GM06990 (cell line): ENCODE data around the gene MALT1.
"Not testable (repeated sequence)": the region's sequence is repeated elsewhere in the genome, so short reads cannot be mapped to it uniquely, and the experiment has no call there.

ENCODE experiments used
- DNase-seq: peaks from one replicate; pipeline ENCODE4 v3.0.0-alpha.2; 2011; ENCODE audit not compliant: insufficient read length; ENCODE audit errors: extremely low read depth
- H3K27me3 ChIP-seq: replicated peaks from 2 replicates; pipeline ENCODE4 v1.6.0; 2011; ENCODE audit warnings: low read length; ENCODE audit not compliant: control insufficient read depth, insufficient read depth
- H3K36me3 ChIP-seq: 2 replicates; pipeline ENCODE4 v1.5.1; 2011; ENCODE audit warnings: low read length; ENCODE audit not compliant: control insufficient read depth, insufficient read depth
- H3K4me3 ChIP-seq: replicated peaks from 2 replicates; pipeline ENCODE4 v1.5.1; 2011; ENCODE audit warnings: low read depth, mild to moderate bottlenecking, control low read depth, low read length
- TF ChIP-seq, protein P1 (sequence below): IDR thresholded peaks from 2 replicates; pipeline ENCODE4 v1.5.1; 2011; ENCODE audit warnings: low read length, control low read depth, mild to moderate bottlenecking, inconsistent platforms; ENCODE audit not compliant: insufficient read depth, poor library complexity, severe bottlenecking

Gene MALT1

DNA sequence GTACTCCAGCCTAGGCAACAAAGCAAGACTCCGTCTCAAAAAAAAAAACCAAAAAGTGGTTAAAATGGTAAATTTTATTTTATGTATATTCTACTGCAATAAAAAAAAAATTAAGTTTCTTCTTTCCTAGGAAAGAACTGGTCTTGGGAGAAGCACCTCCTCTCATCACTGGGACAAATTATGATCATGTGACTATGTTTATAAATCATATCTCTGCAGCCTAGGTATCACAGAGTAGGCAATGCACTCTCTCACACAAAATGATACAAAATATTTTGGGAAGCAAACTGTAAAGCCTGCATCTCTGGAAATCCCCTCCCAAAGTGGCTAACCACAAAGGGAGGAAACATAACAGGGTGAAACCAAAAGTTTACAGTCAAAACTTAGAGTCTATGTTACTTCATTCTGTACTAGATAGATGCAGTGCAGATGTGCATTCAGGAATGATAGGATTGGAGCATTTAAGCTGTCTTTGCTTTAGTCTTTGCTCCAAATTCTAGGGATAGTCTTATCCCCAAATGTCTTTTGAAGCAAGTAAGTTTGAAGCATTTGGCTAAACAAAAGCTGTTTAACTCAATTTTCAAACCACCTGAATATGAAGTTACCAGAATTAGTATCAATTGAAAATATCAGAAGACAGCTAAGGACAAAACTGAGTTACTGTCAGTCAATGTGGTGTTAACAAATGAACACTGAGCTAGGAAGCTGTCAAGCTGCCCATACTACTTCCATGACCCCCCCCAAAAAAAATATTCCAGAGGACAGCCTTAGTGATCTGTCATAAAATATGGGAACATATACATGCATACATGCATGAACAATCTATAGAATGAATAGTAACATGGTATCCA lies 21.1 kb upstream of the MALT1 start:
- no peaks in the 10 kb centered on the region for H3K27me3 ChIP-seq
- TF ChIP-seq, protein P1, sequence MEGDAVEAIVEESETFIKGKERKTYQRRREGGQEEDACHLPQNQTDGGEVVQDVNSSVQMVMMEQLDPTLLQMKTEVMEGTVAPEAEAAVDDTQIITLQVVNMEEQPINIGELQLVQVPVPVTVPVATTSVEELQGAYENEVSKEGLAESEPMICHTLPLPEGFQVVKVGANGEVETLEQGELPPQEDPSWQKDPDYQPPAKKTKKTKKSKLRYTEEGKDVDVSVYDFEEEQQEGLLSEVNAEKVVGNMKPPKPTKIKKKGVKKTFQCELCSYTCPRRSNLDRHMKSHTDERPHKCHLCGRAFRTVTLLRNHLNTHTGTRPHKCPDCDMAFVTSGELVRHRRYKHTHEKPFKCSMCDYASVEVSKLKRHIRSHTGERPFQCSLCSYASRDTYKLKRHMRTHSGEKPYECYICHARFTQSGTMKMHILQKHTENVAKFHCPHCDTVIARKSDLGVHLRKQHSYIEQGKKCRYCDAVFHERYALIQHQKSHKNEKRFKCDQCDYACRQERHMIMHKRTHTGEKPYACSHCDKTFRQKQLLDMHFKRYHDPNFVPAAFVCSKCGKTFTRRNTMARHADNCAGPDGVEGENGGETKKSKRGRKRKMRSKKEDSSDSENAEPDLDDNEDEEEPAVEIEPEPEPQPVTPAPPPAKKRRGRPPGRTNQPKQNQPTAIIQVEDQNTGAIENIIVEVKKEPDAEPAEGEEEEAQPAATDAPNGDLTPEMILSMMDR, result no peak
- DNase-seq, result peak; percentile 53
- no peak overlapping the region; the same call in 1 of the 2 replicates for H3K4me3 ChIP-seq
- no peaks in the 10 kb centered on the region for H3K36me3 ChIP-seq

DNA sequence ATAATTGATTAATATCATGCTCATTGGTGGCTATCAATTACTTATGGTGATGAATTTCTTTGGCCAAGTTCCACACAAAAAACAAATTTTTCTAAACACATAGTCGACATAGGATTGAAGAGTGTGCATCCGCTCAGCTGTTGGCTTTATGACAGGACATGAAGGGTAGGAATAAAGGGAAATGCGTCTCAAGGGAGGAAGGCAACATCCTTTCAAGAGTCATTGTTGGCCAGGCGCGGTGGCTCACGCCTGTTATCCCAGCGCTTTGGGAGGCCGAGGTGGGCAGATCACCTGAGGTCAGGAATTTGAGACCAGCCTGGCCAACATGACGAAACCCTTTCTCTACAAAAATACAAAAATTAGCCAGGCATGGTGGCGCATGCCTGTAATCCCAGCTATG lies 20.4 kb upstream of the MALT1 start:
- not testable (repeated sequence) for H3K4me3 ChIP-seq, H3K27me3 ChIP-seq, H3K36me3 ChIP-seq, DNase-seq

- peak overlapping the region; percentile 53; the same call in 1 of the 2 replicates for H3K4me3 ChIP-seq
- not testable (repeated sequence) for H3K27me3 ChIP-seq, DNase-seq, H3K36me3 ChIP-seq
Observed at GRCh38 chr18:58653144-58653722, 18.0 kb upstream of the MALT1 start.

DNA sequence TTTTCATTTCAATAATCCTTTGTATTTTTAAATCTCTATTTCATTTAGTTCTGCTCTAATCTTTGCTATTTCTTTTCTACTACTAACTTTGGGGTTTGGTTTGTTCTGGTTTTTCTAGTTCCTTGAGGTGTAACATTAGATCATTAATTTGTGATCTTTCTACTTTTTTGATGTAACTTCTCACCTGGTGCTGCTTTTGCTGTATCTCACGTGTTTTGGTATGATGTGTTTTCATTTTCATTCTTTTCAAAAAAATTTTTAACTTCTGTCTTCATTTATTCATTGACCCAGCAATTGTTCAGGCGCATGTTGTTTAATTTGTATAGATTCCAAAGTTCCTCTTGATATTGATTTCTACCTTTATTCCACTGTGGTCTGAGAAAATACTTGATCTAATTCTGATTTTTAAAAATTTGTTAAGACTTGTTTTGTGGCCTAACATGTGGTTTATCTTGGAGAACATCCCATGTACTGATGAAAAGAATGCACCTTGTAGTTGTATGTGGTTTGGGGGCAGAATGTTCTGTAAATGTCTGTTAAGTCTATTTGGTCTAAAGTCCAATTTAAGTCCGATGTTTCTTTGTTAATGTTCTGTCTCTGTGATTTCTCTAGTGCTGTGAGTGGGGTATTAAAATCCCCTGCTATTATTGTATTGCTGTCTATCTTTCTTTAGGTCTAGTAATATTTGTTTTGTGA lies 17.3 kb upstream of the MALT1 start:
- Histone ChIP-seq H3K36me3 (no peaks in the 10 kb centered on the region), H3K27me3 (no peaks in the 10 kb centered on the region), H3K4me3 (peak overlapping the region; percentile 53)
- TF ChIP-seq, protein P1, result no peak
- DNase-seq, result no peak

DNA sequence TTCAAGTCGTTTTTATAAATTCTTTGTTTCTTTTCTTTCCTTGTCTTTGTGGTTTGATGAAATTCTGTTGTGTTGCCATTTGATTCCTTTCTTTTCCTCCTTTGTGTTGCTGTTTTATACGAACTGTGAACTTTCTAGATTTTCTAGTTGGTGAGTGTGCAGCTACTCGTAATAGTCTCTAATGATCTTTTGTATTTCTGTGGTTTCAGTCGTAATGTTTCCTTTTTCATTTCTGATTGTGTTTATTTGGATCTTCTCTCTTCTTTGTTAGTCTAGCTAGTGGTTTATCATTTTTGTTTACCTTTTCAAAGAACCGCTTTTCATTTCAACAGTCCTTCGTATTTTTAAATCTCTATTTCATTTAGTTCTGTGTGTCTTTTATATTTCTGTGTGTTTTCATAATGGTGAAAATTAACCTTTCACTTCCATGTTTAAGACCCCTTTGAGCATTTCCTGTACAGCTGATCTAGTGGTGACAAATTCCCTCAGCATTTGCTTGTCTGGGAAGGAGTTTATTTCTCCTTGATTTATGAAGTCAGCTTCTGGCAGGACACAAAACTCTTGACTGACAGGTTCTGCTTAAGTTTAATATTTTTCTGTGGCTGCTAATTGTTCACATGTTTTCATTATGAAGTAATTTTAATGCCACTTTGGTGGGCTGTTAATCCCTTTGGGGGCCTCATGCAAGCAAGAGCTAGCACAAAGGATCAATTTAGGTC lies 16.2 kb upstream of the MALT1 start:
- DNase-seq, result no peak
- peak overlapping the region; percentile 53 for H3K4me3 ChIP-seq
- H3K27me3 ChIP-seq, result no peaks in the 10 kb centered on the region
- no peaks in the 10 kb centered on the region for H3K36me3 ChIP-seq
- TF ChIP-seq, protein P1, result no peak

DNA sequence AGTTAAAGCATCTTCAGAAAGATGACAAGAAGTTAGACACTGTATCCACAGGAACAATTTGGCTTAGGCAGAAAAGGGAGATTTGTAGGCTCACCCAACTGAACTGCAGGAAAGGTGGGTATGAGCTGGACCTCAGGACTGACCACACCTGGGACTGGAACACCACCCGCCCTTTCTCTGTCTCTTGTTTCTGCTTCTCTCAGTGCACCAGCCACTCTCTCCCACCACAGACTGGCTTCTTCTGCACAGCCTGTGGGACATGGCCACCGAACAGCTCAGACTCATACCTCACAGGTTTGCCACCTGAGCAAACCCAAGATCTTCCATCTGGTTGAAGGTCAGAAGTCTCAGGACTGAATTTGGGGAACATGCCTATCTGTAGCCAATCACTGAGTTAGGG lies 14.2 kb upstream of the MALT1 start:
- no peak for DNase-seq
- TF ChIP-seq, protein P1, result no peak
- no peaks in the 10 kb centered on the region for H3K27me3 ChIP-seq
- no peaks in the 10 kb centered on the region; the same call in 1 of the 2 replicates for H3K36me3 ChIP-seq
- H3K4me3 ChIP-seq, result no peak overlapping the region
